Melanocyte of skin (primary cell): ENCODE data around the gene TAS1R3. TPM values are rescaled to one million over a fixed set of nuclear protein-coding genes. Genes with fewer than 3 reads are reported as not detected.

Source experiments
- small RNA-seq, 2 donors: library from RNA; depleted of rRNA; stranded (forward); fragments of <200 nt; gene quantifications; one replicate each; pipeline ENCODE3, GENCODE V24; 2012
- total RNA-seq, 2 donors: library from RNA; depleted of rRNA; stranded (reverse); fragments of >200 nt; gene quantifications; 2 replicates each; pipeline ENCODE4 v1.2.3, GENCODE V29; 2012

Gene TAS1R3
- under 1 TPM in 1 of 2 donors, not detected in 1; 0.33 TPM for total RNA-seq

DNA sequence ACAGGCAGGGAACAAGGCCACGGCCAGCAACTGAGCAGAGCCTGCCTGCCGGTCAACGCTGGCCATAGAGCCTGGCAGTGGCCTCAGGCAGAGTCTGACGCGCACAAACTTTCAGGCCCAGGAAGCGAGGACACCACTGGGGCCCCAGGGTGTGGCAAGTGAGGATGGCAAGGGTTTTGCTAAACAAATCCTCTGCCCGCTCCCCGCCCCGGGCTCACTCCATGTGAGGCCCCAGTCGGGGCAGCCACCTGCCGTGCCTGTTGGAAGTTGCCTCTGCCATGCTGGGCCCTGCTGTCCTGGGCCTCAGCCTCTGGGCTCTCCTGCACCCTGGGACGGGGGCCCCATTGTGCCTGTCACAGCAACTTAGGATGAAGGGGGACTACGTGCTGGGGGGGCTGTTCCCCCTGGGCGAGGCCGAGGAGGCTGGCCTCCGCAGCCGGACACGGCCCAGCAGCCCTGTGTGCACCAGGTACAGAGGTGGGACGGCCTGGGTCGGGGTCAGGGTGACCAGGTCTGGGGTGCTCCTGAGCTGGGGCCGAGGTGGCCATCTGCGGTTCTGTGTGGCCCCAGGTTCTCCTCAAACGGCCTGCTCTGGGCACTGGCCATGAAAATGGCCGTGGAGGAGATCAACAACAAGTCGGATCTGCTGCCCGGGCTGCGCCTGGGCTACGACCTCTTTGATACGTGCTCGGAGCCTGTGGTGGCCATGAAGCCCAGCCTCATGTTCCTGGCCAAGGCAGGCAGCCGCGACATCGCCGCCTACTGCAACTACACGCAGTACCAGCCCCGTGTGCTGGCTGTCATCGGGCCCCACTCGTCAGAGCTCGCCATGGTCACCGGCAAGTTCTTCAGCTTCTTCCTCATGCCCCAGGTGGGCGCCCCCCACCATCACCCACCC lies at the start of gene TAS1R3:
Gene TAS1R3 (plus strand): TSS at position 213 of the 898 bp plus-strand sequence. CDS start 66 bp downstream, at position 279.

DNA sequence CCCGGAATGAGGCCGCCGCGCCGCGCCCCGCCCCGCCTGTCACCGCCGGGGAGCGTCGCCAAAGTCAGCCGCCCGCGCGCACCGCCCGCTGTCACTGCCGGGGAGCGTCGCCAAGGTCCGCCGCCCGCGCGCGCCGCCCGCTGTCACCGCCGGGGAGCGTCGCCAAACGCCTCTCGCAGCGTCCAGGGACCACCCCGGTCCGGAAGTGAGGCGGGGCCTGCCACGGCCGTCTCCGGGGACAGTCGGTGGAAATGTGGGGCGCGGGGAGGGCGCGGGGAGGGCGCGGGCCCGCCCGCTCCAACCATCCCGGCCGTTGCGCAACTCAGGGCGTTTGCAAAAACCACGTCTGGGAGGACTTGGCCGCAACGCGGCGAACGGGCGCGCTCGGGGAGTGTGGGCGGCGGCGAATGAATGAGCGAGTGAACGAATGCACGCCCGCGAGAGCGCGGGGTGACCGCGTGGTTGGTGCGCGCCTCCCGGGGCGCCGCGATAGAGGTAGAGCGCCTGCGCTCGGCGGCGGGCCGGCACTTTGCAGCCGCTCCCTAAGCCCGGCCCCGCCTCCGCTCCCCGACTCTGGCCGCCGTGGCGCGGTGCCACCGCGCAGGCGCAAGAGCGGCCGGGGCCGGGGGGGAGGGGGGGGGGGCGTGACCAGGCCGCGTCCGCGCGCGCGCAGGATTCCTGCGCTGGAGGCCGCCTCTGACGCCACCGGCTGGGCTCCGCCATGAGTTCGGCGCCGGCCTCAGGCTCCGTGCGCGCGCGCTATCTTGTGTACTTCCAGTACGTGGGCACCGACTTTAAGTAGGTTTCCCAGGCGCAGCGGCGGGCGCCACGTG lies 22.9 kb upstream of the TAS1R3 start, which contains the start of the genes ACAP3 and PUSL1:
Gene ACAP3 (minus strand): TSS at position 8 of the 833 bp plus-strand sequence. CDS start 115 bp downstream, outside the sequence.
Gene PUSL1 (plus strand): TSS at position 675 of the 833 bp plus-strand sequence. CDS start 47 bp downstream, at position 722.

DNA sequence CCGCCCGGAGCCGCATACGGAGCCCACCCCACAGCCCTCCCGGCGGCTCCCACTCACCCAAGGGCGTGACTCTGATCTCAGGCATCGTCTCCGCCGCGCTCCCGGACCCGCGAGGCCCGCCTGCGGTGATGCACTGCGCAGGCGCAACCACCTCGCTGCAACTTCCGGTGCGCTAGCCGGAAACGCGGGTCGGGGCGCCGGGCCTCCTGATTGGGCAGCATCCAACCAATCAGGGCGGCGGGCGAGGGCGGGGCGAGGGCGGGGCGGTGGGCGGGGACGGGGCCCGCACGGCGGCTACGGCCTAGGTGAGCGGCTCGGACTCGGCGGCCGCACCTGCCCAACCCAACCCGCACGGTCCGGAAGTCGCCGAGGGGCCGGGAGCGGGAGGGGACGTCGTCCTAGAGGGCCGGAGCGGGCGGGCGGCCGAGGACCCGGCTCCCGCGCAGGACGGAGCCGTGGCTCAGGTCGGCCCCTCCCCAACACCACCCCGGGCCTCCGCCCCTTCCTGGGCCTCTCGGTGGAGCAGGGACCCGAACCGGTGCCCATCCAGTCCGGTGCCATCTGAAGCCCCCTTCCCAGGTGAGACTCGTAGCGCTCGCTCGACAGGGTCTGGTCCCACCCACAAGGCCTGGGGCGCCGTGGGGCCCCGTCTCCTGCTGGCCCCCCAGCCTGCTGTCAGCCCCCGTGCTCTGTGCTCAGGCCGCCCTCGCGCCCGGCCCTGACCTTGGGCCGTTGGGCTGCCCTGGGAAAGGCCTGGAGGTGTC lies 6.4 kb upstream of the TAS1R3 start, which contains the start of the genes CPTP and INTS11:
Gene CPTP (plus strand): TSS at position 279 of the 764 bp plus-strand sequence. CDS start 2,109 bp downstream, outside the sequence.
Gene INTS11 (minus strand): TSS at position 137 of the 764 bp plus-strand sequence. CDS start 52 bp downstream, at position 85.

DNA sequence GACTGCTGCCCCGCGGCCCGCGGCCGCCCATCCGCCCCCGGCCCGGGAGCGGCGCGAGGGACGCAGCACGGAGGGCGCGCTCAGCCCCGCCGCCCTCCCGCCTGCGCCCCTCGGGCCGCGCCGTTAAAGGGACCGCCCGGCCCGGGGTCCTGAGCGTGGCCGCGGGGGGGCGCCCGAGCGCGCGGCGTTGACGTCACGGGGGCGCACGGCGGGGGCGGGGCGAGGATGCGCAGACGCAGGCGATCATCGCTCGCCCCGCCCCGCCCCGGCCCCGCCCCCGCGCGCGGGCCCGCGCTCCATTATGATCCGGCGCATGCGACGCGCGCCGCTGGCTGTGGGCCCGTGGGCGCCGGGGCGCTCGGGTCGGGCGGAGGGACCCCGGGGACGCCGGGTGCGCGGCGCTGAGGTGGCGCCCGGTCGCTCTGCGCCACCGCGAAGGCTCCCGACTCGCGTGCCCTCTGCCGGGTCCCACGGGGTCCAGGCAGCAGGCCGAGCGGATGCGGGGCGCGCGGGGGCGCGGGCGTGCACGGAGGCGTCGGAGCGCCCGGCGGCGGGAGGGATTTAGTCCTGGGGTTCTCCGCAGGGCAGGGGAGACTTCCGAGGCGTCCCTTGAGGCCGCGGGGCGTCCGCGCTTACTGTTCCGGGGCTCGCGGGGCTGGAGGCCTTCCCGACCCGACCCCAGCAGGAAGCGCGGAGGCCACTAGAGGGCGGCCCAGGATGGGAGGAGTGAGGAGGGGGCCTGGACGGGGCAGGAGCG lies 18.4 kb downstream of the TAS1R3 start, which contains the start of gene DVL1:
Gene DVL1 (minus strand): TSS at position 163 of the 757 bp plus-strand sequence. CDS start 353 bp downstream, outside the sequence.

DNA sequence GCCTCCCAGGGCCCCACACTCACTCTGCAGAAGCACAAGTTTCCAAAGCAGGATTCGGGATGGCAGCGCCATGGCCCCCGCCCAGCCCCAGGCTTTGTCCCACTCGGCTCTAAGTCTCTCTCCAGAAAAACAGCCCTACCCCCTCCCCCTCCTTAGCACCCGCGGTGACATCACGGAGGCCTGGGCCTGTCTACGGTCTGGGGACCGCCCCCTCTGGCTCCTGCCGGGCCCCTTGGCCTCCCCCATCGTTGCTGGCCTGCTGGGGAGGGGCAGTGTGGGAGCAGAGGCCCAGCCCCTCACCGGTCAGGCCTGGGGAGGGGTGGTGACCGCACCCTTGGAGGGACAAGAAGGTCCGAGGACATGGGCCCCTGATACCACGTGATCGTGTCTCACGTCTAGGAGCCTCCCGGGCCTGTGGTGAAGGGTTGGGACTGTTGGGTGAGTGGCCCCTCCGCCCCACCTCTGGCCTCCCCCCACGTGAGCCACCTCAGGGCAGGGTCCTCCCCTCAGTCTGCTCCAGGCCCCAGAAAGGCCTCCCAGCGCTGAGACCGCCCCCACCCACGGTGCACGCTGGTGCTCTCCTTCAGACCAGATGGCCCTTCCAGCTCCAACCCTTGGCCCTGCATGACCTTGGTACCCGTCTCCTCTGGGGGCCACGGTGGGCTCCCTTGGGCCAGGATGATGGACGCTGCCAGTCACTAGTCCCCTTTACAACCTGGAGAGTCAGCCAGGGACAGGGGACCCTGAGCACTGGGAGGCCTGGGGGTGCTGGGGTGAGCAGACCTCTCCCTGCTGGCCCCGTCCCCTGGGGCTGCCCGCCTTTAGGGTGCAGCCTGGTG lies 27.6 kb downstream of the TAS1R3 start, which contains the start of gene MXRA8:
Gene MXRA8 (minus strand): TSS at position 123 of the 839 bp plus-strand sequence. CDS start 51 bp downstream, at position 72.

DNA sequence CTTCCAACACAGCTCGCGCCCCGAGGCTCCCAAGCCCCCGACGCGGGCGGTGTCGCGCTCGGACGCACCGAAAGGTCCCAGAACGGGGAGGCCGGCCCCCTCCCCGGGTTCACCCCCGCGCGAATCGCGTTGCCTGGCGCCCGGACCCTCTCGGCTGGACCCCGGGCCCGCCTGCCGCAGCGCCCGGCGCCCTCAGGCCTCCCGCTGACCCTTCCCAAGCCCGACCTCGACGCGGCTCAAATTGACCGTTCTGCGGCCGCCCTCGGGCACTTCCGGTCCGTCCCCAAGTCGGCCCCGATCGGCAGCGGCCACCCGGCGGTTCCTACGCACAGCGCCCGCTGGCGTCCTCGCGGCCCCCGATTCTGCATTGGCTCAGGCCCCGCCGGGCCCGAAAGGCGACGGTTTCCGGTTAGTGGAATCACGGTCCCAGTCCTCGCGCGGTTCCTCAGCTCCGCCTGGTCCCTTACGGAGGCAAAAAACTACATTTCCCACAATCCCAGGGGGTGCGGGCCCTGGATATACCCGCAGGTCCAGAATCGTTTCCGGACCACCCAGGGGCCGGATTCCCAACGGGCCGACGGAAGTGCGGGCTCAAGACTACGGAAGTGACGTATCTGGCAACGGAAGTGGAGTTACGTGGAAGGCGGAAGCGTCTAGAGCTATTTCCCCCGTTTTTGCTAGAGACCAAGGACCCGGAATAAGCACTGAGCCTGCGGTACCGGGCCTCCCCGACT lies 44.0 kb downstream of the TAS1R3 start, which contains the start of gene AURKAIP1:
Gene AURKAIP1 (minus strand): TSS at position 279 of the 734 bp plus-strand sequence. CDS start 451 bp downstream, outside the sequence.

Small RNA genes within 50 kb of the gene (small RNA-seq; reads per million reads assigned to genes)
- gene MIR6726 = 0 reads per million in 2 donors

Other genes starting within 250 kb of the TAS1R3 start
- gene C1orf159, start 215.2 kb upstream of the TAS1R3 start, total RNA-seq = 10 to 100 TPM in 1 of 2 donors, 1 to 10 TPM in 1; 8.6 to 12.0 TPM
- gene TTLL10, start 157.4 kb upstream of the TAS1R3 start, total RNA-seq = not detected
- gene TNFRSF18, start 124.7 kb upstream of the TAS1R3 start, total RNA-seq = under 1 TPM in 1 of 2 donors, not detected in 1; 0.34 TPM
- not detected for gene TNFRSF4, start 117.1 kb upstream of the TAS1R3 start, total RNA-seq
- 10 to 100 TPM; 79.5 to 88.9 TPM for gene SDF4, start 99.3 kb upstream of the TAS1R3 start, total RNA-seq
- gene B3GALT6, start 99.0 kb upstream of the TAS1R3 start, total RNA-seq = 10 to 100 TPM; 19.0 to 26.5 TPM
- gene C1QTNF12, start 84.6 kb upstream of the TAS1R3 start, total RNA-seq = not detected
- 10 to 100 TPM; 28.9 to 32.6 TPM for gene UBE2J2, start 57.4 kb upstream of the TAS1R3 start, total RNA-seq
- gene SCNN1D, start 50.8 kb upstream of the TAS1R3 start, total RNA-seq = under 1 TPM; 0.67 to 0.69 TPM
- 10 to 100 TPM; 21.3 to 42.0 TPM for gene ACAP3, start 23.4 kb upstream of the TAS1R3 start, total RNA-seq
- 10 to 100 TPM; 15.8 to 23.6 TPM for gene PUSL1, start 22.7 kb upstream of the TAS1R3 start, total RNA-seq
- gene INTS11, start 6.6 kb upstream of the TAS1R3 start, total RNA-seq = 100 to 1,000 TPM in 1 of 2 donors, 10 to 100 TPM in 1; 57.5 to 102 TPM
- 10 to 100 TPM; 20.0 to 23.0 TPM for gene CPTP, start 6.5 kb upstream of the TAS1R3 start, total RNA-seq
- gene DVL1, start 18.1 kb downstream of the TAS1R3 start, total RNA-seq = 10 to 100 TPM; 44.4 to 60.6 TPM
- under 1 TPM in 1 of 2 donors, not detected in 1; 0.33 TPM for gene MXRA8, start 27.3 kb downstream of the TAS1R3 start, total RNA-seq
- 100 to 1,000 TPM; 117 to 140 TPM for gene AURKAIP1, start 43.9 kb downstream of the TAS1R3 start, total RNA-seq
- 10 to 100 TPM; 63.9 to 72.3 TPM for gene CCNL2, start 68.1 kb downstream of the TAS1R3 start, total RNA-seq
- 100 to 1,000 TPM in 1 of 2 donors, 10 to 100 TPM in 1; 57.5 to 103 TPM for gene MRPL20, start 76.0 kb downstream of the TAS1R3 start, total RNA-seq
- gene ANKRD65, start 90.0 kb downstream of the TAS1R3 start, total RNA-seq = under 1 TPM in 1 of 2 donors, not detected in 1; under 0.01 TPM
- 1 to 10 TPM; 2.4 to 4.3 TPM for gene VWA1, start 104.4 kb downstream of the TAS1R3 start, total RNA-seq
- gene ATAD3C, start 118.4 kb downstream of the TAS1R3 start, total RNA-seq = not detected
- gene ATAD3B, start 140.5 kb downstream of the TAS1R3 start, total RNA-seq = 10 to 100 TPM; 22.4 to 33.6 TPM
- gene ATAD3A, start 180.9 kb downstream of the TAS1R3 start, total RNA-seq = 10 to 100 TPM; 32.0 to 42.0 TPM
- gene TMEM240, start 209.3 kb downstream of the TAS1R3 start, total RNA-seq = 1 to 10 TPM; 2.1 to 4.7 TPM
- 100 to 1,000 TPM; 141 to 177 TPM for gene SSU72, start 243.6 kb downstream of the TAS1R3 start, total RNA-seq